K562 (cell line): ENCODE results near the gene CYP11A1. TPM values are rescaled to one million over a fixed set of nuclear protein-coding genes. Genes with fewer than 3 reads are reported as not detected.

Source experiments
- ATAC-seq: fragments of 200-7000 bp; cut with Tn5 transposase; 3 replicates; pipeline ENCODE4 v1.9.1; 2020; ENCODE audit warnings: moderate library complexity
- BruUV-seq: library from RNA; stranded (reverse); fragments of 400-500 nt; replicated peaks from 2 replicates; lab custom pipeline; 2021; lab: Mats Ljungman, UMichigan
- CTCF ChIA-PET: fragments of 300-600 bp; formaldehyde crosslinking; extraction: SDS; loops from one replicate; lab custom pipeline; 2021; ENCODE audit warnings: low intra/inter-chr PET ratio; lab: Yijun Ruan, JAX
- POLR2A ChIA-PET: fragments of 300-600, 350-650 bp; sonication (Branson Sonifier 250); formaldehyde crosslinking; extraction: SDS; loops from one replicate; lab custom pipeline; 2021; ENCODE audit warnings: antibody characterized with exemption, inconsistent platforms; lab: Yijun Ruan, JAX
- DNase-seq, 4 experiments: peaks; one replicate each; pipeline versions ENCODE4 v3.0.0 to v3.0.0-alpha.2; 2011 to 2018; ENCODE audit warnings: low spot score in 3 of 4, mixed read lengths in 3 of 4; ENCODE audit errors: extremely low read depth in 1 of 4
- FAIRE-seq: peaks from 2 replicates; lab custom pipeline; 2011; peaks lifted over from hg19 to GRCh38; lab: Jason Lieb, UNC
- H2AFZ ChIP-seq: 2 replicates; pipeline ENCODE4 v1.6.0; 2011; ENCODE audit warnings: low read depth, low read length, control low read depth, inconsistent platforms
- H3K27ac ChIP-seq: fragments of 200-600 bp; 3 replicates; pipeline ENCODE4 v1.8.0; 2011; ENCODE audit warnings: low read depth, mild to moderate bottlenecking, control low read depth, inconsistent platforms, low read length, moderate library complexity, mixed read lengths; ENCODE audit errors: extremely low read depth
- H3K27me3 ChIP-seq, 2 experiments: fragments of 300-600 bp in 1 of 2; 2 replicates in 1 of 2; 3 replicates in 1 of 2; pipeline versions ENCODE4 v1.6.0 to v1.8.0; 2011; ENCODE audit warnings: inconsistent platforms in 2 of 2, low read length in 2 of 2, mild to moderate bottlenecking in 1 of 2, mixed read lengths in 1 of 2, moderate library complexity in 1 of 2; ENCODE audit not compliant: control insufficient read depth in 2 of 2, insufficient read depth in 2 of 2
- H3K36me3 ChIP-seq: fragments of 300-600 bp; 3 replicates; pipeline ENCODE4 v1.8.0; 2011; ENCODE audit warnings: mild to moderate bottlenecking, low read length, inconsistent platforms; ENCODE audit not compliant: control insufficient read depth, insufficient read depth
- H3K4me1 ChIP-seq, 2 experiments: fragments of 200-600 bp in 1 of 2; replicated peaks in 1 of 2; 2 replicates in 1 of 2; 3 replicates in 1 of 2; pipeline versions ENCODE4 v1.5.1 to v1.8.0; 2011; ENCODE audit warnings: inconsistent platforms in 2 of 2, low read length in 2 of 2, mild to moderate bottlenecking in 1 of 2, mixed read lengths in 1 of 2, moderate library complexity in 1 of 2; ENCODE audit not compliant: control insufficient read depth in 2 of 2, insufficient read depth in 2 of 2
- H3K4me2 ChIP-seq: 2 replicates; pipeline ENCODE4 v1.6.1; 2011; ENCODE audit warnings: low read length, control low read depth, inconsistent platforms, mixed read lengths; ENCODE audit not compliant: insufficient read depth
- H3K4me3 ChIP-seq: fragments of 200-600 bp; sonication (generic), shearing (Covaris generic); 2 replicates; pipeline ENCODE4 v1.5.1; 2016; ENCODE audit warnings: control low read depth, inconsistent platforms
- H3K79me2 ChIP-seq: fragments of 200-600 bp; 3 replicates; pipeline ENCODE4 v1.8.0; 2011; ENCODE audit warnings: low read length, inconsistent platforms; ENCODE audit not compliant: control insufficient read depth, insufficient read depth
- H3K9ac ChIP-seq, 2 experiments: 2 replicates each; pipeline versions ENCODE4 v1.6.0 to v1.6.1; 2011; ENCODE audit warnings: low read depth in 2 of 2, low read length in 2 of 2, control low read depth in 1 of 2, inconsistent platforms in 1 of 2, mild to moderate bottlenecking in 1 of 2, mixed read lengths in 1 of 2; ENCODE audit not compliant: insufficient read depth in 1 of 2
- H3K9me1 ChIP-seq: one replicate; pipeline ENCODE4 v1.6.0; 2011; ENCODE audit warnings: inconsistent platforms, mild to moderate bottlenecking, low read length, moderate library complexity; ENCODE audit not compliant: control insufficient read depth, insufficient read depth
- H3K9me3 ChIP-seq: replicated peaks from 2 replicates; pipeline ENCODE4 v1.5.1; 2011; ENCODE audit warnings: low read depth, low read length, inconsistent platforms; ENCODE audit not compliant: control insufficient read depth, insufficient read depth
- H4K20me1 ChIP-seq: replicated peaks from 2 replicates; pipeline ENCODE4 v1.6.1; 2011; ENCODE audit warnings: low read length, inconsistent platforms, mixed read lengths; ENCODE audit not compliant: control insufficient read depth, insufficient read depth
- ARID1B ChIP-seq: fragments of 450-650 bp; IDR thresholded peaks from 2 replicates; pipeline ENCODE4 v1.6.1; 2016; ENCODE audit warnings: antibody characterized with exemption, mild to moderate bottlenecking, inconsistent platforms
- ARID3A ChIP-seq: IDR thresholded peaks from 2 replicates; pipeline ENCODE4 v1.6.1; 2012; ENCODE audit warnings: low read depth, low read length, improper control_type of control experiment, borderline replicate concordance
- ATF1 ChIP-seq, 2 experiments: fragments of 450-650 bp in 1 of 2; IDR thresholded peaks; 2 replicates each; pipeline ENCODE4 v1.6.1; 2016; ENCODE audit warnings: missing compliant biosample characterization in 1 of 2, missing genetic modification characterization in 1 of 2
- CSDE1 ChIP-seq, 2 experiments: fragments of 450-650 bp; IDR thresholded peaks; 2 replicates each; pipeline ENCODE4 v1.6.1; 2016; ENCODE audit warnings: mild to moderate bottlenecking in 1 of 2
- PTRF ChIP-seq: fragments of 450-650 bp; IDR thresholded peaks from 2 replicates; pipeline ENCODE4 v1.6.1; 2016; ENCODE audit warnings: mild to moderate bottlenecking, missing genetic modification characterization, missing compliant biosample characterization
- ZBTB49 ChIP-seq: sonication (generic); formaldehyde crosslinking; IDR thresholded peaks from 2 replicates; pipeline ENCODE4 v1.8.0; 2022; ENCODE audit warnings: missing genetic modification reagents, mild to moderate bottlenecking, borderline replicate concordance
- ZNF695 ChIP-seq: fragments of 450-650 bp; formaldehyde crosslinking; IDR thresholded peaks from 2 replicates; pipeline ENCODE4 v1.4.0; 2020; ENCODE audit warnings: mild to moderate bottlenecking, moderate library complexity
- ZNF764 ChIP-seq: fragments of 250-450 bp; sonication (Bioruptor Pico); IDR thresholded peaks from 2 replicates; pipeline ENCODE4 v1.4.0; 2020; ENCODE audit warnings: low read depth, mild to moderate bottlenecking, moderate library complexity
- WGBS: fragments of 100-300 bp; shearing (Covaris generic); methylation state at CpG from one replicate; pipeline ENCODE4 v1.1.6; 2016; ENCODE audit warnings: low coverage, mixed read lengths; ENCODE audit not compliant: insufficient coverage; ENCODE audit errors: missing lambda C conversion rate; 5-methylcytosine and 5-hydroxymethylcytosine counted together
- in situ Hi-C: fragments of 300-500 bp; cut with MboI; formaldehyde crosslinking; loops from 4 replicates; pipeline ENCODE4 v1.15.0; 2018; ENCODE audit warnings: inconsistent platforms, mixed read lengths
- intact Hi-C: fragments of 100-400 bp; cut with micrococcal nuclease; formaldehyde crosslinking; loops from 2 replicates; pipeline ENCODE4 v1.14.2; 2022
- polyA plus RNA-seq, 8 experiments: library from polyadenylated mRNA; depleted of rRNA in 4 of 8; stranded (reverse) in 5 of 8; unstranded in 3 of 8; fragments of >200 nt; fragmentation: Nextera tagmentation in 2 of 8; fragmentation: Illumina TruSeq in 1 of 8; extraction: Ambion mirVana in 2 of 8; extraction: Trizol in 1 of 8; gene quantifications; 2 replicates each; pipeline versions ENCODE4 v1.2.1 to v1.2.3, GENCODE V29; 2011 to 2014; ENCODE audit warnings: inconsistent platforms in 1 of 8, missing spikeins in 1 of 8
- total RNA-seq, 7 experiments: library from RNA; depleted of rRNA in 6 of 7; stranded (reverse); fragments of >200 nt in 6 of 7; fragmentation: Illumina TruSeq in 2 of 7; extraction: Trizol in 2 of 7; gene quantifications; 2 replicates each; pipeline versions ENCODE4 v1.2.1 to v1.2.3, GENCODE V29; 2011 to 2021; ENCODE audit warnings: low replicate concordance in 1 of 7
- TF ChIP-seq, protein P1 (sequence below): IDR thresholded peaks from 3 replicates; pipeline ENCODE4 v1.6.1; 2011; ENCODE audit warnings: borderline replicate concordance, mild to moderate bottlenecking; ENCODE audit not compliant: insufficient read length, insufficient read depth
- TF ChIP-seq, protein P2 (sequence below): fragments of 250-450 bp; sonication (Bioruptor Pico); IDR thresholded peaks from 2 replicates; pipeline ENCODE4 v1.4.0; 2020; ENCODE audit warnings: mild to moderate bottlenecking, moderate library complexity
- TF ChIP-seq, protein P3 (sequence below): fragments of 450-650 bp; formaldehyde crosslinking; IDR thresholded peaks from 2 replicates; pipeline ENCODE4 v1.4.0; 2022; ENCODE audit warnings: missing genetic modification characterization

The CYP11A1 gene
- total and polyA plus RNA-seq, 9 of the 15 experiments (the other 6 are each of a cell fraction or from before 2014, with no cell fraction given): 0.06 to 0.24 (median 0.10) TPM; not detected in 4

DNA sequence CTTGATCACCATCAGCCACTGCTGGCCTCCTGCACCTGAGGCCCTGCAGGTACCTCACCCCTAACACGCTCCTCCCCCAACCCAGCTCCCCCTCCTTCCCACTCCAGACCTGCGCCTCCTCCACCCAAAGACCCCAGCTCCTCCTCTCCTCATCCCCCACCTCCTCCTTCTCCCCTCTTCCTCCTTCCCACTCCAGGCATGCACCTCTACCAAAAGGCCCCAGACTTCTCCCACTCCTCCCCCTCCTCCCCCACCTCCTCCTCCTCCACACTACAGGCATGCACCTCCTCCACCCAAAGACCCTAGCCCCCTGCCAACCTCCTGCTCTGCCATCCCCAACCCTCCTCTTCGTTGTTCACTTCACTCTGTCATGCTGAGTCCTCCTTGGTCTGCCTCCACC, 42.7 kb downstream of the CYP11A1 start:
- FAIRE-seq (no peak), ATAC-seq (no peak), DNase-seq (no peak)
- intact Hi-C loops (loop anchor here (5.0 kb wide), 2 partner anchors 272 to 372 kb away; no protein-coding TSS in a partner anchor), in situ Hi-C loops (loop anchor here (5.0 to 25.0 kb wide), 4 partner anchors 197 to 963 kb away; partner anchors contain the start of gene GOLGA6D)
- H3K9me3 ChIP-seq: no peaks in the 10 kb centered on the region
- no peaks in the 10 kb centered on the region for H3K36me3 ChIP-seq
- H3K4me3 ChIP-seq: no peak overlapping the region
- ChIA-PET POLR2A (no interaction called here), CTCF (no interaction called here)
- no peak overlapping the region for H3K27ac ChIP-seq
- peaks cover 0 to 3% of the 10 kb centered on the region in 2 experiments; a peak in 1 of 5 replicates for H3K4me1 ChIP-seq
- H3K9me1 ChIP-seq: peaks cover 4% of the 10 kb centered on the region
- H3K79me2 ChIP-seq: no peaks in the 10 kb centered on the region
- H3K27me3 ChIP-seq: peaks cover 0 to 18% of the 10 kb centered on the region in 2 experiments; a peak in 3 of 5 replicates
- H4K20me1 ChIP-seq: peaks cover 9% of the 10 kb centered on the region
- no peak overlapping the region for H3K4me2 ChIP-seq
- H2AFZ ChIP-seq: no peak overlapping the region
- H3K9ac ChIP-seq: peak overlapping the region in 1 of 2 experiments; percentile 11; a peak in 1 of 4 replicates
- BruUV-seq: no TSS peak
- WGBS: 0% methylated on average over 2 of the region's 3 CpGs
- TF ChIP-seq, protein P1, sequence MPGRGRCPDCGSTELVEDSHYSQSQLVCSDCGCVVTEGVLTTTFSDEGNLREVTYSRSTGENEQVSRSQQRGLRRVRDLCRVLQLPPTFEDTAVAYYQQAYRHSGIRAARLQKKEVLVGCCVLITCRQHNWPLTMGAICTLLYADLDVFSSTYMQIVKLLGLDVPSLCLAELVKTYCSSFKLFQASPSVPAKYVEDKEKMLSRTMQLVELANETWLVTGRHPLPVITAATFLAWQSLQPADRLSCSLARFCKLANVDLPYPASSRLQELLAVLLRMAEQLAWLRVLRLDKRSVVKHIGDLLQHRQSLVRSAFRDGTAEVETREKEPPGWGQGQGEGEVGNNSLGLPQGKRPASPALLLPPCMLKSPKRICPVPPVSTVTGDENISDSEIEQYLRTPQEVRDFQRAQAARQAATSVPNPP: no peak
- TF ChIP-seq CSDE1 (IDR thresholded peaks at IDR 0.05): no peak
- no peak for TF ChIP-seq ZNF764 (CRISPR knock-in tag)
- TF ChIP-seq ZBTB49 (CRISPR knock-in tag): no peak
- no peak for TF ChIP-seq ZNF695 (CRISPR knock-in tag)
- TF ChIP-seq, protein P2, sequence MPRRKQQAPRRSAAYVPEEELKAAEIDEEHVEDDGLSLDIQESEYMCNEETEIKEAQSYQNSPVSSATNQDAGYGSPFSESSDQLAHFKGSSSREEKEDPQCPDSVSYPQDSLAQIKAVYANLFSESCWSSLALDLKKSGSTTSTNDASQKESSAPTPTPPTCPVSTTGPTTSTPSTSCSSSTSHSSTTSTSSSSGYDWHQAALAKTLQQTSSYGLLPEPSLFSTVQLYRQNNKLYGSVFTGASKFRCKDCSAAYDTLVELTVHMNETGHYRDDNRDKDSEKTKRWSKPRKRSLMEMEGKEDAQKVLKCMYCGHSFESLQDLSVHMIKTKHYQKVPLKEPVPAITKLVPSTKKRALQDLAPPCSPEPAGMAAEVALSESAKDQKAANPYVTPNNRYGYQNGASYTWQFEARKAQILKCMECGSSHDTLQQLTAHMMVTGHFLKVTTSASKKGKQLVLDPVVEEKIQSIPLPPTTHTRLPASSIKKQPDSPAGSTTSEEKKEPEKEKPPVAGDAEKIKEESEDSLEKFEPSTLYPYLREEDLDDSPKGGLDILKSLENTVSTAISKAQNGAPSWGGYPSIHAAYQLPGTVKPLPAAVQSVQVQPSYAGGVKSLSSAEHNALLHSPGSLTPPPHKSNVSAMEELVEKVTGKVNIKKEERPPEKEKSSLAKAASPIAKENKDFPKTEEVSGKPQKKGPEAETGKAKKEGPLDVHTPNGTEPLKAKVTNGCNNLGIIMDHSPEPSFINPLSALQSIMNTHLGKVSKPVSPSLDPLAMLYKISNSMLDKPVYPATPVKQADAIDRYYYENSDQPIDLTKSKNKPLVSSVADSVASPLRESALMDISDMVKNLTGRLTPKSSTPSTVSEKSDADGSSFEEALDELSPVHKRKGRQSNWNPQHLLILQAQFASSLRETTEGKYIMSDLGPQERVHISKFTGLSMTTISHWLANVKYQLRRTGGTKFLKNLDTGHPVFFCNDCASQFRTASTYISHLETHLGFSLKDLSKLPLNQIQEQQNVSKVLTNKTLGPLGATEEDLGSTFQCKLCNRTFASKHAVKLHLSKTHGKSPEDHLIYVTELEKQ (CRISPR knock-in tag): no peak
- TF ChIP-seq ARID3A: no peak
- TF ChIP-seq, protein P3, sequence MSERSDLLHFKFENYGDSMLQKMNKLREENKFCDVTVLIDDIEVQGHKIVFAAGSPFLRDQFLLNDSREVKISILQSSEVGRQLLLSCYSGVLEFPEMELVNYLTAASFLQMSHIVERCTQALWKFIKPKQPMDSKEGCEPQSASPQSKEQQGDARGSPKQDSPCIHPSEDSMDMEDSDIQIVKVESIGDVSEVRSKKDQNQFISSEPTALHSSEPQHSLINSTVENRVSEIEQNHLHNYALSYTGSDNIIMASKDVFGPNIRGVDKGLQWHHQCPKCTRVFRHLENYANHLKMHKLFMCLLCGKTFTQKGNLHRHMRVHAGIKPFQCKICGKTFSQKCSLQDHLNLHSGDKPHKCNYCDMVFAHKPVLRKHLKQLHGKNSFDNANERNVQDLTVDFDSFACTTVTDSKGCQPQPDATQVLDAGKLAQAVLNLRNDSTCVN (CRISPR knock-in tag): no peak
- TF ChIP-seq ATF1 (CRISPR knock-in tag; IDR thresholded peaks at IDR 0.05): no peak
- no peak for TF ChIP-seq ATF1 (tag; IDR thresholded peaks at IDR 0.05)
- no peak for TF ChIP-seq PTRF
- TF ChIP-seq ARID1B: no peak
